OCI-LY1 (cell line): Measurements from ENCODE around the gene TMEM229A.

Experiments
- CTCF ChIP-seq: fragments of 200-600 bp; sonication (generic), shearing (Covaris generic); IDR thresholded peaks from 2 replicates; pipeline ENCODE4 v1.5.1; 2017; ENCODE audit warnings: mild to moderate bottlenecking, antibody characterized with exemption, low read length, moderate library complexity, mixed read lengths
- EZH2 ChIP-seq: fragments of 200-600 bp; sonication (generic), shearing (Covaris generic); IDR thresholded peaks from 2 replicates; pipeline ENCODE4 v1.8.0; 2017; ENCODE audit warnings: borderline replicate concordance, mixed run types, mild to moderate bottlenecking, antibody characterized with exemption, low read length, moderate library complexity, mixed read lengths

DNA sequence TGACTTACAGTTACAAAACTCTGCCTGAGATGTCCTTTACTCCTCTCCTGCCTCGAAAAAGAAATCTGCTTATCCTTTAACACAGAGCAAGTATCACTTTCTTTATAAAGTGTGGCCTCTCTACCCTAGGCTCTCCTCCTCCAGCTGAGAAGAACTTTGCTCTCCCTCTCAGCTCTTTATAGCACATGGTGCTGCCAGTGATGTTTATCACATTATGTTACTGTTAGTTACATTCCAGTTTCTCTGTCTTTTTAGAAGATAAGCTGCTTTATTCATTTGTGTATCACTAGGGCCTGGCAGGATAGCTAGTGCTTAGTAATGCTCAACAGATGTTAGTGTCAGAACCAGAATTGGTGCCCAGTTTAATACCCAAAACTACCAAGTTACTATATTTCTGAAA, 41.1 kb upstream of the TMEM229A start:
- TF ChIP-seq CTCF (no peak), EZH2 (no peak)
